Breast epithelium (tissue), 3 donors: Measurements from ENCODE around the gene ACTR2.

Source experiments
- POLR2A ChIP-seq: fragments of 450-650 bp; IDR thresholded peaks from one replicate; pipeline ENCODE4 v1.6.1; 2016; ENCODE audit warnings: antibody characterized with exemption, mild to moderate bottlenecking, moderate library complexity
- POLR2AphosphoS5 ChIP-seq, 3 donors: sonication (generic); formaldehyde crosslinking; IDR thresholded peaks; one replicate each; pipeline ENCODE4 v1.6.1; 2017; ENCODE audit warnings: antibody characterized with exemption in 3 of 3
- TF ChIP-seq, protein P1 (sequence below), 3 donors: fragments of 450-650 bp; IDR thresholded peaks; one replicate each; pipeline ENCODE4 v1.5.1; 2016 to 2017; ENCODE audit warnings: antibody characterized with exemption in 3 of 3, mild to moderate bottlenecking in 3 of 3, moderate library complexity in 3 of 3

GRCh38 chr2:65231892-65232477 lies 4.4 kb downstream of the ACTR2 start:
- TF ChIP-seq POLR2AphosphoS5 (IDR thresholded peaks at IDR 0.05) (no peak), POLR2A (no peak)
- TF ChIP-seq, protein P1, sequence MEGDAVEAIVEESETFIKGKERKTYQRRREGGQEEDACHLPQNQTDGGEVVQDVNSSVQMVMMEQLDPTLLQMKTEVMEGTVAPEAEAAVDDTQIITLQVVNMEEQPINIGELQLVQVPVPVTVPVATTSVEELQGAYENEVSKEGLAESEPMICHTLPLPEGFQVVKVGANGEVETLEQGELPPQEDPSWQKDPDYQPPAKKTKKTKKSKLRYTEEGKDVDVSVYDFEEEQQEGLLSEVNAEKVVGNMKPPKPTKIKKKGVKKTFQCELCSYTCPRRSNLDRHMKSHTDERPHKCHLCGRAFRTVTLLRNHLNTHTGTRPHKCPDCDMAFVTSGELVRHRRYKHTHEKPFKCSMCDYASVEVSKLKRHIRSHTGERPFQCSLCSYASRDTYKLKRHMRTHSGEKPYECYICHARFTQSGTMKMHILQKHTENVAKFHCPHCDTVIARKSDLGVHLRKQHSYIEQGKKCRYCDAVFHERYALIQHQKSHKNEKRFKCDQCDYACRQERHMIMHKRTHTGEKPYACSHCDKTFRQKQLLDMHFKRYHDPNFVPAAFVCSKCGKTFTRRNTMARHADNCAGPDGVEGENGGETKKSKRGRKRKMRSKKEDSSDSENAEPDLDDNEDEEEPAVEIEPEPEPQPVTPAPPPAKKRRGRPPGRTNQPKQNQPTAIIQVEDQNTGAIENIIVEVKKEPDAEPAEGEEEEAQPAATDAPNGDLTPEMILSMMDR (IDR thresholded peaks at IDR 0.05) = no peak
